Activated CD4-positive, alpha-beta T cell treated with anti-CD3 and anti-CD28 coated beads, Interleukin-2, amount 50 U/mL, for 24 hours (primary cell): ENCODE measurements around the gene SLC30A7.
"Not testable (repeated sequence)": the region's sequence is repeated elsewhere in the genome, so short reads cannot be mapped to it uniquely, and the experiment has no call there.

Source experiments
- DNase-seq, 2 donors: peaks; one replicate each; pipeline ENCODE4 v3.0.0-alpha.2; 2020; ENCODE audit warnings: low read depth in 1 of 2, low spot score in 1 of 2

Gene SLC30A7

GRCh38 chr1:100889869-100890482 is 5.9 kb upstream of the SLC30A7 start:
- DNase-seq: not testable (repeated sequence)

GRCh38 chr1:100891380-100891779 is 4.5 kb upstream of the SLC30A7 start:
- no peak for DNase-seq

- DNase-seq: no peak
These were observed 3.3 kb upstream of the SLC30A7 start for GRCh38 chr1:100892554-100892953.

- no peak for DNase-seq
These were observed 2.2 kb upstream of the SLC30A7 start for GRCh38 chr1:100893718-100894117.

- DNase-seq: peak; percentile 28 to 70
These were observed 1.0 kb upstream of the SLC30A7 start, which contains the start of gene EXTL2 for GRCh38 chr1:100894603-100895539. Gene EXTL2, minus strand, starts transcription at chr1:100894842. Its CDS starts 6,085 bp downstream, at chr1:100888757.

GRCh38 chr1:100896481-100896982 is 642 bp downstream of the SLC30A7 start:
- DNase-seq: peak; percentile 36 to 55

GRCh38 chr1:100902365-100902764 is 6.5 kb downstream of the SLC30A7 start:
- DNase-seq: no peak

- no peak for DNase-seq
These were observed 7.9 kb downstream of the SLC30A7 start for GRCh38 chr1:100903777-100904176.

- no peak for DNase-seq
These were observed 8.6 kb downstream of the SLC30A7 start for GRCh38 chr1:100904528-100904927.

- no peak for DNase-seq
These were observed 9.3 kb downstream of the SLC30A7 start for GRCh38 chr1:100905181-100905580.

- no peak for DNase-seq
These were observed 12.0 kb downstream of the SLC30A7 start for GRCh38 chr1:100907887-100908286.

- DNase-seq: no peak
These were observed 13.1 kb downstream of the SLC30A7 start for GRCh38 chr1:100909018-100909417.

GRCh38 chr1:100912019-100912418 is 16.1 kb downstream of the SLC30A7 start:
- no peak for DNase-seq

GRCh38 chr1:100921110-100921706 is 25.3 kb downstream of the SLC30A7 start:
- DNase-seq: peak in 1 of 2 donors; percentile 32

GRCh38 chr1:100924212-100924611 is 28.3 kb downstream of the SLC30A7 start:
- DNase-seq: no peak

- no peak for DNase-seq
These were observed 29.1 kb downstream of the SLC30A7 start for GRCh38 chr1:100924991-100925390.

GRCh38 chr1:100926240-100926639 is 30.4 kb downstream of the SLC30A7 start:
- DNase-seq: no peak

- DNase-seq: no peak
These were observed 31.4 kb downstream of the SLC30A7 start for GRCh38 chr1:100927276-100927675.

- DNase-seq: no peak
These were observed 32.2 kb downstream of the SLC30A7 start for GRCh38 chr1:100928128-100928527.

GRCh38 chr1:100930494-100930893 is 34.6 kb downstream of the SLC30A7 start:
- DNase-seq: no peak

GRCh38 chr1:100931716-100932115 is 35.8 kb downstream of the SLC30A7 start:
- no peak for DNase-seq

GRCh38 chr1:100933555-100933954 is 37.7 kb downstream of the SLC30A7 start:
- DNase-seq: not testable (repeated sequence)
